ENCODE measurements around the gene TBCD.
"Not testable (repeated sequence)": the region's sequence is repeated elsewhere in the genome, so short reads cannot be mapped to it uniquely, and the experiment has no call there.

The TBCD gene

GRCh38 chr17:82964851-82965341, 213.0 kb downstream of the TBCD start:
- TF ChIP-seq ZFX (IDR thresholded peaks at IDR 0.05): no peak
- TF ChIP-seq CTCF (conservative IDR thresholded peaks at IDR 0.05): no peak
- H3K27ac ChIP-seq: no peak overlapping the region

GRCh38 chr17:82965371-82965770, 213.5 kb downstream of the TBCD start:
- H3K27ac ChIP-seq: no peak overlapping the region

GRCh38 chr17:82966415-82966814, 214.6 kb downstream of the TBCD start:
- no peak overlapping the region for H3K27ac ChIP-seq
- TF ChIP-seq CTCF (conservative IDR thresholded peaks at IDR 0.05) (no peak), ZFX (IDR thresholded peaks at IDR 0.05) (no peak)

More at GRCh38 chr17:82965371-82965770, 213.5 kb downstream of the TBCD start:
- TF ChIP-seq CTCF (conservative IDR thresholded peaks at IDR 0.05) (no peak), ZFX (IDR thresholded peaks at IDR 0.05) (no peak)

- no peak overlapping the region for H3K27ac ChIP-seq
- TF ChIP-seq ZFX (IDR thresholded peaks at IDR 0.05) (no peak), CTCF (conservative IDR thresholded peaks at IDR 0.05) (no peak)
Measured at GRCh38 chr17:82967268-82968032, 215.6 kb downstream of the TBCD start.

GRCh38 chr17:82968033-82968841, 216.4 kb downstream of the TBCD start:
- not testable (repeated sequence) for H3K27ac ChIP-seq

- no peak for TF ChIP-seq CTCF (conservative IDR thresholded peaks at IDR 0.05)
- no peak for TF ChIP-seq ZFX (IDR thresholded peaks at IDR 0.05)
- no peak overlapping the region for H3K27ac ChIP-seq
Measured at GRCh38 chr17:82970067-82970466, 218.2 kb downstream of the TBCD start.

GRCh38 chr17:82970818-82971590, 219.1 kb downstream of the TBCD start:
- H3K27ac ChIP-seq: no peak overlapping the region
- TF ChIP-seq CTCF (conservative IDR thresholded peaks at IDR 0.05): no peak
- no peak for TF ChIP-seq ZFX (IDR thresholded peaks at IDR 0.05)

All from C4-2B (cell line).